HepG2 (cell line): ENCODE measurements around the gene CHST11. TPM values are rescaled to one million over a fixed set of nuclear protein-coding genes. Genes with fewer than 3 reads are reported as not detected.

ENCODE experiments used
- ATAC-seq: fragments of 200-7000 bp; cut with Tn5 transposase; 3 replicates; pipeline ENCODE4 v1.9.1; 2020; ENCODE audit warnings: mild to moderate bottlenecking, moderate library complexity
- BruUV-seq: library from RNA; stranded (reverse); fragments of 400-500 nt; replicated peaks from 2 replicates; lab custom pipeline; 2021; lab: Mats Ljungman, UMichigan
- CTCF ChIA-PET: fragments of 300-600 bp; formaldehyde crosslinking; extraction: SDS; loops from one replicate; lab custom pipeline; 2021; ENCODE audit warnings: low total read pairs, inconsistent platforms, low intra/inter-chr PET ratio; lab: Yijun Ruan, JAX
- POLR2A ChIA-PET: fragments of 350-600 bp; sonication (Branson Sonifier 250); formaldehyde crosslinking; loops from one replicate; lab custom pipeline; 2020; ENCODE audit warnings: antibody characterized with exemption, inconsistent platforms; lab: Yijun Ruan, JAX
- DNase-seq: peaks from one replicate; pipeline ENCODE4 v3.0.0-alpha.2; 2015; ENCODE audit warnings: low spot score
- FAIRE-seq: peaks from 3 replicates; lab custom pipeline; 2011; peaks lifted over from hg19 to GRCh38; lab: Jason Lieb, UNC
- H2AFZ ChIP-seq: one replicate; pipeline ENCODE4 v1.6.1; 2011; ENCODE audit warnings: low read length, inconsistent platforms
- H3K27ac ChIP-seq: fragments of 300-600 bp; 3 replicates; pipeline ENCODE4 v1.8.0; 2011; ENCODE audit warnings: mixed run types, mild to moderate bottlenecking, mixed read lengths, low read length, inconsistent platforms; ENCODE audit not compliant: insufficient read depth; ENCODE audit errors: extremely low read length
- H3K27me3 ChIP-seq, 2 experiments: fragments of 200-600 bp in 1 of 2; 2 replicates in 1 of 2; 3 replicates in 1 of 2; pipeline versions ENCODE4 v1.6.0 to v1.8.0; 2011; ENCODE audit warnings: low read length in 2 of 2, mild to moderate bottlenecking in 2 of 2, moderate library complexity in 2 of 2, inconsistent platforms in 1 of 2; ENCODE audit not compliant: insufficient read depth in 2 of 2, control insufficient read depth in 1 of 2
- H3K36me3 ChIP-seq, 2 experiments: fragments of 200-600 bp in 1 of 2; replicated peaks in 1 of 2; 2 replicates in 1 of 2; 3 replicates in 1 of 2; pipeline versions ENCODE4 v1.5.1 to v1.8.0; 2011; ENCODE audit warnings: low read length in 2 of 2, inconsistent platforms in 1 of 2; ENCODE audit not compliant: insufficient read depth in 2 of 2, control insufficient read depth in 1 of 2
- H3K4me1 ChIP-seq: 2 replicates; pipeline ENCODE4 v1.5.1; 2012; ENCODE audit warnings: low read length, inconsistent platforms; ENCODE audit not compliant: insufficient read depth
- H3K4me2 ChIP-seq: 2 replicates; pipeline ENCODE4 v1.6.0; 2011; ENCODE audit warnings: low read depth, low read length, inconsistent platforms
- H3K4me3 ChIP-seq, 3 experiments: fragments of 200-600 bp in 1 of 3; sonication (generic), shearing (Covaris generic) in 1 of 3; replicated peaks in 1 of 3; 2 replicates each; pipeline ENCODE4 v1.5.1; 2011 to 2016; ENCODE audit warnings: low read length in 3 of 3, inconsistent platforms in 2 of 3, low read depth in 2 of 3, mild to moderate bottlenecking in 2 of 3, control low read depth in 1 of 3, mixed read lengths in 1 of 3; ENCODE audit not compliant: insufficient read depth in 1 of 3
- H3K79me2 ChIP-seq: one replicate; pipeline ENCODE4 v1.6.1; 2011; ENCODE audit warnings: low read length, inconsistent platforms; ENCODE audit not compliant: insufficient read depth
- H3K9ac ChIP-seq: 2 replicates; pipeline ENCODE4 v1.6.0; 2011; ENCODE audit warnings: mild to moderate bottlenecking, low read depth, low read length, inconsistent platforms; ENCODE audit not compliant: insufficient read depth
- H3K9me3 ChIP-seq: 2 replicates; pipeline ENCODE4 v1.5.1; 2012; ENCODE audit warnings: mild to moderate bottlenecking, low read length
- H4K20me1 ChIP-seq: 2 replicates; pipeline ENCODE4 v1.6.0; 2011; ENCODE audit warnings: inconsistent platforms, mild to moderate bottlenecking, low read length, moderate library complexity; ENCODE audit not compliant: insufficient read depth
- ARID4A ChIP-seq: sonication (generic); formaldehyde crosslinking; IDR thresholded peaks from 2 replicates; pipeline ENCODE4 v1.5.0; 2020; ENCODE audit warnings: mild to moderate bottlenecking, missing genetic modification reagents, borderline replicate concordance
- BCL3 ChIP-seq: sonication (generic); formaldehyde crosslinking; IDR thresholded peaks from 2 replicates; pipeline ENCODE4 v1.5.1; 2020; ENCODE audit warnings: mild to moderate bottlenecking, missing genetic modification reagents, moderate library complexity
- DMAP1 ChIP-seq: IDR thresholded peaks from 2 replicates; pipeline ENCODE4 v1.6.1; 2016
- FOXP4 ChIP-seq: sonication (generic); formaldehyde crosslinking; IDR thresholded peaks from 2 replicates; pipeline ENCODE4 v1.4.0; 2020; ENCODE audit warnings: missing genetic modification reagents
- GZF1 ChIP-seq: sonication (generic); formaldehyde crosslinking; IDR thresholded peaks from 2 replicates; pipeline ENCODE4 v1.5.1; 2020; ENCODE audit warnings: mild to moderate bottlenecking, missing genetic modification reagents
- HIC2 ChIP-seq: sonication (generic); formaldehyde crosslinking; IDR thresholded peaks from 2 replicates; pipeline ENCODE4 v1.9.0; 2022; ENCODE audit warnings: low read depth, missing genetic modification reagents
- PCBP1 ChIP-seq: fragments of 200-400 bp; formaldehyde crosslinking; IDR thresholded peaks from 2 replicates; pipeline ENCODE4 v1.6.1; 2017; ENCODE audit warnings: mild to moderate bottlenecking, low read depth, low read length, borderline replicate concordance
- PRDM4 ChIP-seq: sonication (generic); formaldehyde crosslinking; IDR thresholded peaks from 2 replicates; pipeline ENCODE4 v1.9.0; 2021; ENCODE audit warnings: missing genetic modification reagents, borderline replicate concordance
- RBAK ChIP-seq: sonication (generic); formaldehyde crosslinking; IDR thresholded peaks from 2 replicates; pipeline ENCODE4 v1.5.1; 2020; ENCODE audit warnings: mild to moderate bottlenecking, missing genetic modification reagents
- ZNF614 ChIP-seq: IDR thresholded peaks from 2 replicates; pipeline ENCODE4 v1.6.1; 2018; ENCODE audit warnings: missing biosample characterization, missing genetic modification reagents, inconsistent platforms, borderline replicate concordance
- ZNF652 ChIP-seq: IDR thresholded peaks from 2 replicates; pipeline ENCODE4 v1.6.1; 2016; ENCODE audit warnings: low read depth, borderline replicate concordance
- in situ Hi-C: cut with HindIII; loops from 2 replicates; pipeline ENCODE4 v1.10.0; 2017; ENCODE audit warnings: low pct_unique_long_range_greater_than_20kb; ENCODE audit not compliant: extremely low pct_ligation_motif_present
- intact Hi-C: fragments of 100-400 bp; cut with micrococcal nuclease; formaldehyde crosslinking; loops from one replicate; pipeline ENCODE4 v1.10.0; 2022; ENCODE audit not compliant: unreplicated experiment
- polyA plus RNA-seq, 8 experiments: library from polyadenylated mRNA; depleted of rRNA in 3 of 8; stranded (reverse) in 7 of 8; unstranded in 1 of 8; fragments of >200 nt; fragmentation: Illumina TruSeq in 4 of 8; extraction: Trizol in 4 of 8; gene quantifications; 2 replicates each; pipeline versions ENCODE4 v1.2.1 to v1.2.3, GENCODE V29; 2011 to 2016; ENCODE audit warnings: low read depth in 4 of 8, missing spikeins in 1 of 8, mixed read lengths in 1 of 8; ENCODE audit not compliant: insufficient read depth in 1 of 8
- total RNA-seq, 5 experiments: library from RNA; depleted of rRNA; stranded (reverse); fragments of >200 nt; fragmentation: Illumina TruSeq; extraction: Trizol; gene quantifications; 2 replicates each; pipeline ENCODE4 v1.2.3, GENCODE V29; 2016; ENCODE audit warnings: low read depth in 1 of 5

The CHST11 gene
- total and polyA plus RNA-seq, 2 of the 13 experiments (the other 11 are each of a cell fraction or from before 2014, with no cell fraction given) = 0.15 TPM; not detected in 1

- Histone ChIP-seq H2AFZ (no peak overlapping the region), H3K4me2 (no peak overlapping the region), H3K9me3 (no peaks in the 10 kb centered on the region), H3K4me3 (no peak overlapping the region), H3K9ac (no peak overlapping the region), H3K27ac (no peak overlapping the region), H3K79me2 (no peaks in the 10 kb centered on the region), H3K36me3 (no peaks in the 10 kb centered on the region), H3K27me3 (peaks cover 0 to 1% of the 10 kb centered on the region in 2 experiments; a peak in 1 of 5 replicates), H4K20me1 (no peaks in the 10 kb centered on the region), H3K4me1 (no peaks in the 10 kb centered on the region)
- ATAC-seq (no peak), FAIRE-seq (no peak), DNase-seq (no peak)
- CTCF ChIA-PET = no interaction called here
- no TSS peak for BruUV-seq
- POLR2A ChIA-PET = no interaction called here
- in situ Hi-C loops (no loop called here), intact Hi-C loops (no loop called here)
- TF ChIP-seq ZNF652 (CRISPR knock-in tag) (no peak), GZF1 (CRISPR knock-in tag) (no peak), DMAP1 (no peak), PCBP1 (no peak), PRDM4 (no peak), RBAK (CRISPR knock-in tag) (no peak), BCL3 (CRISPR knock-in tag) (no peak), HIC2 (no peak), FOXP4 (CRISPR knock-in tag) (no peak), ARID4A (CRISPR knock-in tag) (no peak), ZNF614 (CRISPR knock-in tag) (no peak)
Observed at GRCh38 chr12:104609445-104609844, 152.7 kb downstream of the CHST11 start.
